Stimulated activated CD8-positive, alpha-beta memory T cell treated with anti-CD3 and anti-CD28 coated beads, Interleukin-7, amount 100 ng/mL, for 48 hours (primary cell): Measurements from ENCODE around the gene INPP5A.
A peak's percentile ranks its signal among the peaks of the same experiment; 100 is the strongest.

Experiments
- DNase-seq, 2 donors: peaks; one replicate each; pipeline ENCODE4 v3.0.0-alpha.2; 2020; ENCODE audit warnings: low read depth in 1 of 2; ENCODE audit errors: extremely low read depth in 1 of 2

The INPP5A gene

GRCh38 chr10:132655735-132656134 is 118.1 kb downstream of the INPP5A start:
- no peak for DNase-seq

- no peak for DNase-seq
These were observed 118.9 kb downstream of the INPP5A start for GRCh38 chr10:132656283-132657126.

GRCh38 chr10:132657127-132657706 is 119.6 kb downstream of the INPP5A start:
- DNase-seq, result no peak

- no peak for DNase-seq
These were observed 120.2 kb downstream of the INPP5A start for GRCh38 chr10:132657748-132658147.

- DNase-seq, result no peak
These were observed 121.1 kb downstream of the INPP5A start for GRCh38 chr10:132658546-132659205.

GRCh38 chr10:132659206-132660091 is 121.9 kb downstream of the INPP5A start:
- DNase-seq, result no peak

- DNase-seq, result no peak
These were observed 122.8 kb downstream of the INPP5A start for GRCh38 chr10:132660385-132660784.

- no peak for DNase-seq
These were observed 124.8 kb downstream of the INPP5A start for GRCh38 chr10:132662186-132662920.

- no peak for DNase-seq
These were observed 126.2 kb downstream of the INPP5A start for GRCh38 chr10:132663666-132664365.

GRCh38 chr10:132664407-132664806 is 126.8 kb downstream of the INPP5A start:
- no peak for DNase-seq

GRCh38 chr10:132664883-132665282 is 127.3 kb downstream of the INPP5A start:
- DNase-seq, result no peak

- DNase-seq, result peak in 1 of 2 donors; percentile 28
These were observed 128.5 kb downstream of the INPP5A start for GRCh38 chr10:132665946-132666704.

GRCh38 chr10:132666705-132667341 is 129.2 kb downstream of the INPP5A start:
- DNase-seq, result no peak

GRCh38 chr10:132667342-132668047 is 129.9 kb downstream of the INPP5A start:
- no peak for DNase-seq

GRCh38 chr10:132668048-132668394 is 130.4 kb downstream of the INPP5A start:
- no peak for DNase-seq

- no peak for DNase-seq
These were observed 131.7 kb downstream of the INPP5A start for GRCh38 chr10:132669208-132669861.

- no peak for DNase-seq
These were observed 133.1 kb downstream of the INPP5A start for GRCh38 chr10:132670546-132671227.
